Measurements from ENCODE around the gene HSP90AA1. TPM values are rescaled to one million over a fixed set of nuclear protein-coding genes. Genes with fewer than 3 reads are reported as not detected.
"Not testable (repeated sequence)": the region's sequence is repeated elsewhere in the genome, so short reads cannot be mapped to it uniquely, and the experiment has no call there.

HSP90AA1 gene
- 100 to 1,000 TPM; 274 to 464 TPM for total RNA-seq
- long read RNA-seq, donor 1, transcript HSP90AA1-201 (11 exons, 3,379 nt), result major isoform, 26 of 102 reads
- long read RNA-seq, donor 1, partial matches to known transcripts, result 69 of 102 reads
- long read RNA-seq, donor 1, other reads (novel, unspliced or antisense), result 3 of 102 reads
- long read RNA-seq, donor 2, transcript HSP90AA1-205 (2 exons, 429 nt), result major isoform, 9 of 439 reads
- long read RNA-seq, donor 2, partial matches to known transcripts, result 416 of 439 reads
- long read RNA-seq, donor 2, other reads (novel, unspliced or antisense), result 13 of 439 reads

DNA sequence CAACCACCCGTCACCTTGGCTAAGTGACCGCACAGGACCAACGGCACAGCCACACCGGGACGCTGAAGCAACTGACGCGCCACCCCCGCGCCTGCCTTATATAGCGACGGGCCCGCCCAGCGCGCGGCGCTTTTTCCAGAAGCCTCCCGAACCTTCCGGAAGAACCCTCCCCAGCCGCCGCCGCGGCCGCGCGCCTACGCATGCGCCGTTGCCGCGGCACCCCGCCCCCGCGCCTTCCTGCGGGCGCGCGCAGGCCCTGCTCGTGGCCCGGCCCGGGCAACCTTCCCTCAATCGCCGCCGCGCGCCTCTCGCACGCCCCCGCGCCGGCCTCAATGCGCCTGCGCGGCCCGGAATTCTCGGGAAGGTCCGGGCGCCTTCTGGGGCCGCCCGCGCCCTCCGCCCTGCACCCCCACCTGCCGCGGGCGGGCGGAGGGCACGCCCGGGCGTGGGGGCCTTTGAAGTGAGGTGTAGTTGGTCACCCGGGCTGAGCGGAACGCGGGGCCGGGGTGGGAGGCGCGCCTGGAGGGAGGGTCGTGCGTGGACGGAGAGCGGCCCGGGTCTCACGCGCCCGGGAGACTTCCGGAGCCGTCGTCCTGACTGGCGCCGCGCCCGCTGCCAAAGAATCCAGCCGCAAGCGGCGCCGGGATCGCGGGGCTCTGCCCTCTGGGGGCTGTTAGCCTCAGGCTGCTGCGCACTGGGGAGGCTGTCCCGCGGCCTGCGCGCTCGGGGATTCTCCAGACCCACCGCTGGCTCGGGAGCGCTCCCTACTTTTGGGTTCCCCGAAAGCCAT, at the start of gene HSP90AA1:
TSS of gene HSP90AA1 (minus strand) at position 73 of the 790 bp plus-strand sequence. CDS start 666 bp downstream, outside the sequence.
- intact Hi-C loops (cut with DNase I), result no loop called here
- DNase-seq (ENCODE audit: low spot score), result peak; percentile 99

GRCh38 chr14:102135456-102135855, 48.6 kb upstream of the HSP90AA1 start:
- intact Hi-C loops (cut with DNase I); DNase-seq (ENCODE audit: low spot score): not testable (repeated sequence)

GRCh38 chr14:102134719-102135118, 47.9 kb upstream of the HSP90AA1 start:
- intact Hi-C loops (cut with DNase I); DNase-seq (ENCODE audit: low spot score): not testable (repeated sequence)

DNA sequence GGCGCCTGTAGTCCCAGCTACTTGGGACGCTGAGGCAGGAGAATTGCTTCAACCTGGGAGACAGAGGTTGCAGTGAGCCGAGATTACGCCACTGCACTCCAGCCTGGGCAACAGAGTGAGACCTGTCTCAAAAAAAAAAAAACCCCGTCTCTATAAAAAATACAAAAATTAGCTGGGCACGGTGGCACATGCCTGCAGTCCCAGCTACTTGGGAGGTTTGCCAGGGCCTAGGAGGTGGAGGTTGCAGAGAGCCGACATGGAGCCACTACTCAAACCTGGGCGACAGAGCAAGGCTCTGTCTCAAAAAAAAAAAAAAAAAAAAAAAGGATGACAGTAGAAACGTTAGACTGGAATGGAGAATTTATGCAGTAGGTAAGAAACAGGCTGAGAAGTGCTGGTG, 47.2 kb upstream of the HSP90AA1 start:
- intact Hi-C loops (cut with DNase I); DNase-seq (ENCODE audit: low spot score): not testable (repeated sequence)

GRCh38 chr14:102131741-102132140, 44.9 kb upstream of the HSP90AA1 start:
- intact Hi-C loops (cut with DNase I), result no loop called here
- DNase-seq (ENCODE audit: low spot score), result no peak

GRCh38 chr14:102126807-102127455, 40.1 kb upstream of the HSP90AA1 start:
- no peak for DNase-seq (ENCODE audit: low spot score)
- intact Hi-C loops (cut with DNase I), result no loop called here

DNA sequence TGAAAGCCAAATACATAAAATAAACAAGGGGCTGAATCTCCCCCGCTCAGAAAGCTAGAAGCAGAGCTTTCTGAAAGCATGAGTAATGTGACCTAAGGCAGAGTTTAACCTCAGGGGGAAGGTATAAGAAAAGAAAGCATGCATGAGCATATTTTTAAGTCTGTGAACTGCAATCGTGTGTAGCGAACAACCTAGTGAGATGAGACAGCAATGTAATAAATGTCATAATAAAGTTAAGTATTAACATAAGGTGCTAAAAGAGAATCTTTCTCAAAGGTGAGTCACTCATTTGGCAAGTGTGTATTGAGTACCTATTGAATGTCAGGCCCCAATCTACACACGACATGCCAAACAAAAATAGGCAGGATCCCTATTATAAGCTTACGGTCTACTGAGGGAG, 38.7 kb upstream of the HSP90AA1 start:
- no peak for DNase-seq (ENCODE audit: low spot score)
- intact Hi-C loops (cut with DNase I), result no loop called here

DNA sequence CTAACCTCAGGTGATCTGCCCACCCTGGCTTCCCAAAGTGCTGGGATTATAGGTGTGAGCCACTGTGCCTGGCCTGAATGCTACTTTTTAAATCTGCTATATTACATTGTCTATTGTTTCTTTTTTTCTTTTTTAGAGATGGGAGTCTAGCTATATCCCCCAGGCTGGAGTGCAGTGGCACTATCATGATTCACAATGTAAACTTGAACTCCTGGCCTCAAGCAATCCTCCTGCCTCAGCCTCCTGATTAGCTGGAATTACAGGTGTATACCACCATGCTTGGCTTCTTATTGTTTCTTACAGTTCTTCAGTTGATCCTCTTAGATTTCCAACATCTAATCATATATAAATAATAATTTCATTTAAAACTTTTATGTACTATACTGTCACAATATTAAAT, 37.6 kb upstream of the HSP90AA1 start:
- peak; percentile 16 for DNase-seq (ENCODE audit: low spot score)
- intact Hi-C loops (cut with DNase I), result no loop called here

GRCh38 chr14:102121567-102121966, 34.7 kb upstream of the HSP90AA1 start:
- intact Hi-C loops (cut with DNase I), result no loop called here
- no peak for DNase-seq (ENCODE audit: low spot score)

GRCh38 chr14:102120888-102121287, 34.0 kb upstream of the HSP90AA1 start:
- DNase-seq (ENCODE audit: low spot score), result no peak
- intact Hi-C loops (cut with DNase I), result no loop called here

- intact Hi-C loops (cut with DNase I), result no loop called here
- DNase-seq (ENCODE audit: low spot score), result peak; percentile 56
Measured at GRCh38 chr14:102117852-102118251, 31.0 kb upstream of the HSP90AA1 start.

DNA sequence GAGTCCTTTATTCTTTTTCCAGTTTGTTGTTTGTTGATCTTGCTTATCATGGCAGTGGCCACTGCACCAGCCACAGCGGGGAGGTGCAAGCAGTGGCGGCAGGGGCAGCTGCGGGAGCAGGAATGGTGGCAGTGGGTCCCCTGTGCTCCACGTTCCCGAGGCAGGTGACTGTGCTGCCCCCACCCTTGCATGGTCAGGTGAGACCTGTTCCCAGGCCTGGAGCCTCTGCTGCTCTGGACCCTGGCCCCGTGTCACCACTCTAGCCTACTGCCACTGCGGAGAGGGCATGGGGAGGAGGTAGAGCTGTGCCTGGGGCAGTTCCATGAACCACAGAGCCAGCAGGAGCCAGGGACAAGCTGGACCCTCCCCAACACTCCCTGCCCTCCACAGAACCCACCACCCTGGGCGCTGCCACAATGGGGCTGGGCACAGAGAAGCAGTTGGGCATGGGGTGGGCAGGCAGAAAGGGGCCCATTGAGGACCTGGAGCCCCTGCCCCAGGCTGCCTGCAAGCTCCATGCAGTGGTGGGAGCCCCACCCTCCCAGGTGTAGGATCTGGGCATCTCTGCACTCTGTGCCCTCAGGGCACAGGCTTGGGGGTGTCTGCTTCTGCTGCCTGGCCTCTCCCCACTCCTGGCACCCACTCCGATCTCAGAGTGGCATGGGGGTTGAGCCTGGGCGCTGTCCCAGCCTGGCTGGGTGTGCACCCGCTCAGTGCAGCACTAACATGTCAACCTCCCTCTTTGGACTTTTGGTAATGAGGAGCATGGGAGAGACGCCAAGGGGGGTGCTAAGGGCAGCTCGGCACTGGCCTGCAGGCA, 29.7 kb upstream of the HSP90AA1 start:
- peak; percentile 71 for DNase-seq (ENCODE audit: low spot score)
- intact Hi-C loops (cut with DNase I), result no loop called here

DNA sequence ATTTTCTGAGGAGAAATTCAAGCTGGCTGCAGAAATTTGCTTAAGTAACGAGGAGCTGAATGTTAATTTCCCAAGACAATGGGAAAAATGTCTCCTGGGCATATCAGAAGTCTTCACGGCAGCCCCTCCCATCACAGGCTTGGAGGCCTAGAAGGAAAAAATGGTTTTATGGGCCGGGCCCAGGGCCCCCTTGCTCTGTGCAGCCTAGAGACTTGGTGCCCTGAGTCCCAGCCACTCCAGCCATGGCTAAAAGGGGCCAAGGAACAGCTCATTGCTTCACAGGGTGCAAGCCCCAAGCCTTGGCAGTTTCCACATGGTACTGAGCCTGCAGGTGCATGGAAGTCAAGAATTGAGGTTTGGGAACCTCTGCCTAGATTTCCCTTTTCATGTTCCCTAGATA, 24.3 kb upstream of the HSP90AA1 start:
- intact Hi-C loops (cut with DNase I), result no loop called here
- peak; percentile 52 for DNase-seq (ENCODE audit: low spot score)

DNA sequence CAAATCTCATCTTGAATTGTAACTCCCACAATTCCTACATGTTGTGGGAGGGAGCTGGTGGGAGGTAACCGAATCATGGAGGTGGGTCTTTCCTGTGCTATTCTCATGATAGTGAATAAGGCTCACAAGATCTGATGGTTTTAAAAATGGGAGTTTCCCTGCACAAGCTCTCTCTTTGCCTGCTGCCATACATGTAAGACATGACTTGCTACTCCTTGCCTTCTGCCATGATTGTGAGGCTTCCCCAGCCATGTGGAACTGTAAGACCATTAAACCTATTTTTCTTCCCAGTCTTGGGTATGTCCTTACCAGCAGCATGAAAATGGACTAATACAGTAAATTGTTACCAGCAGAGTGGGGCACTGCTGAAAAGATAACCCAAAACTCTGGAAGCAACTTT, 22.5 kb upstream of the HSP90AA1 start:
- DNase-seq (ENCODE audit: low spot score); intact Hi-C loops (cut with DNase I): not testable (repeated sequence)

- intact Hi-C loops (cut with DNase I), result no loop called here
- no peak for DNase-seq (ENCODE audit: low spot score)
Measured at GRCh38 chr14:102105369-102105768, 18.5 kb upstream of the HSP90AA1 start.

DNA sequence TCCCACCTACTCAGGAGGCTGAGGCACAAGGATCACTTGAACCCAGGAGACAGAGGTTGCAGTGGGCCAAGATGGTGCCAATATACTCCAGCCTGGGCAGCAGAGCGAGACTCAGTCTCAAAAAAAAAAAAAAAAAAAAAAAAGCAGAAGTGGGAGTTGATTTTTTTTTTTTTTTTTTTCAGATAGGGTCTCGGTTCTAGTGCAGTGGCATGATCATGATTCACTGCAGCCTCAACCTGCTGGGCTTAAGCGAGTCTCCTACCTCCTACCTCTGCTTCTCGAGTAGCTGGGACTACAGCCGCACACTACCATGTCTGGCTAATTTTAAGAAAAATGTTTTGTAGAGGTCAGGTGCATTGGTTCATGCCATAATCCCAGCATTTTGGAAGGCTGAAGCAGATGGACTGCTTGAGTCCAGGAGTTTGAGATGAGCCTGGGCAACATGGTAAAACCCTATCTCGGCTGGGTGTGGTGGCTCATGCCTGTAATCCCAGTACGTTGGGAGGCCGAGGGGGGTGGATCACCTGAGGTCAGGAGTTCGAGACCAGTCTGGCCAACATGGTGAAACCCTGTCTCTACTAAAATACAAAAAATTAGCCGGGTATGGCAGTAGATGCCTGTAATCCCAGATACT, 16.3 kb upstream of the HSP90AA1 start:
- intact Hi-C loops (cut with DNase I), result no loop called here
- DNase-seq (ENCODE audit: low spot score), result no peak

- DNase-seq (ENCODE audit: low spot score), result peak; percentile 48
- intact Hi-C loops (cut with DNase I), result loop anchor here (2.0 to 10.0 kb wide), 4 partner anchors 35 to 143 kb away; partner anchors contain the start of gene DYNC1H1 (in 1 of the 2)
Measured at GRCh38 chr14:102097441-102098135, 10.7 kb upstream of the HSP90AA1 start.

GRCh38 chr14:102096569-102097188, 9.8 kb upstream of the HSP90AA1 start:
- intact Hi-C loops (cut with DNase I), result loop anchor here (2.0 to 10.0 kb wide), 4 partner anchors 34 to 142 kb away; partner anchors contain the start of gene DYNC1H1 (in 1 of the 2)
- peak; percentile 94 for DNase-seq (ENCODE audit: low spot score)
